ENCODE data around the gene MYOM3.
"Not testable (repeated sequence)": the region's sequence is repeated elsewhere in the genome, so short reads cannot be mapped to it uniquely, and the experiment has no call there.

MYOM3 gene

GRCh38 chr1:24012878-24013277 is 99.1 kb downstream of the MYOM3 start:
- H3K4me3 Mint-ChIP-seq; H3K4me1 Mint-ChIP-seq (ENCODE audit: low read depth); H3K27ac Mint-ChIP-seq: not testable (repeated sequence)

GRCh38 chr1:24010650-24011049 is 101.3 kb downstream of the MYOM3 start:
- H3K4me1 Mint-ChIP-seq (ENCODE audit: low read depth) = no peaks in the 10 kb centered on the region
- H3K36me3 Mint-ChIP-seq (ENCODE audit: low read depth) = no peaks in the 10 kb centered on the region
- no peak overlapping the region for H3K4me3 Mint-ChIP-seq
- no peak overlapping the region for H3K27ac Mint-ChIP-seq
- H3K27me3 Mint-ChIP-seq = peaks cover 11% of the 10 kb centered on the region
- no peaks in the 10 kb centered on the region for H3K9me3 Mint-ChIP-seq

More at GRCh38 chr1:24012878-24013277, 99.1 kb downstream of the MYOM3 start:
- not testable (repeated sequence) for H3K27me3 Mint-ChIP-seq; H3K36me3 Mint-ChIP-seq (ENCODE audit: low read depth); H3K9me3 Mint-ChIP-seq

GRCh38 chr1:24009406-24009805 is 102.5 kb downstream of the MYOM3 start:
- Mint-ChIP-seq H3K4me3 (no peak overlapping the region), H3K36me3 (ENCODE audit: low read depth) (no peaks in the 10 kb centered on the region), H3K27ac (no peak overlapping the region), H3K9me3 (no peaks in the 10 kb centered on the region), H3K27me3 (peaks cover 18% of the 10 kb centered on the region), H3K4me1 (ENCODE audit: low read depth) (no peaks in the 10 kb centered on the region)

DNA sequence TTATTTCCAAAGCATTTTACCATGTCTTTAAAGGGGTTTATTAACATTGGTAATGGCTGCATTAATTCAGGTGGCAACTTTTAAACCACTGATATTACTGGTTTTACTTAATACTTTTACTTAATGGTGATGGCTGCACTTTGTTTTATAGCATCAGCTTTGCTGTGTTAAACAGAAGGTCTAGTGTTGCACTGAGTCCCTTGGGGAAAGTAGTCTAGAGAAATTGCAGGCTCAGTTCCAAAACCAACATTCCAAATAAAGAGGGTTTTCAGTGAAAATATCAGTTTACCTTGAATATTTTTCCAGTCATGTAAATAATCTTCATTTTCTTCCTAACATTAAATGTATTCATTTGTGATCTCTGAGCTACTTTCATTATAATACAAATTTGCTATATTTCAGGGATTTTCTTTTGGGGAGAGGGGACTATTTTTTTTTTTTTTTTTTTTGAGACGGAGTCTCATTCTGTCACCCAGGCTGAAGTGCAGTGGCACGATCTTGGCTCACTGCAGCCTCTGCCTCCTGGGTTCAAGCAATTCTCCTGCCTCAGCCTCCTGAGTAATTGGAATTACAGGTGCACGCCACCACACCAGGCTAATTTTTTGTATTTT is 103.3 kb downstream of the MYOM3 start:
- not testable (repeated sequence) for H3K4me3 Mint-ChIP-seq; H3K9me3 Mint-ChIP-seq; H3K27ac Mint-ChIP-seq; H3K4me1 Mint-ChIP-seq (ENCODE audit: low read depth); H3K36me3 Mint-ChIP-seq (ENCODE audit: low read depth)
- peaks cover 22% of the 10 kb centered on the region for H3K27me3 Mint-ChIP-seq

DNA sequence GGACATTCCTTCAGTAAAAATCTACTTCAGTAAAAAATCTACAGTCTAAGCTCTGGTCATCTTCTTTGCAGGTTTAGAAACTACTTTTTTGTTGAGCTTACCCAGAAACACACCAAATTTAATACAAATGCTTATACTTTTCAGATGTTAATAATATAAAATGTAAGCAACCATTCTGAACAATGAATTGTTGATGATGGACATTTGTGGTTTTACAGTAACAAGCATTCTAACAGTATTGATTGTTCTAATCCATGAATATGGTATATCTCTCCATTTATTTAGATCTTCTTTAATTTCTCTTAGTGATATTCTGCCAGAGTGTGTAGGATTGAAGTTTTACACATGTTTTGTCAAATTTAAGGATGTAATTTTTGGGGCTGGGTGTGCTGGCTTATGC is 104.9 kb downstream of the MYOM3 start:
- Mint-ChIP-seq H3K27me3 (peaks cover 23% of the 10 kb centered on the region), H3K4me1 (ENCODE audit: low read depth) (no peaks in the 10 kb centered on the region), H3K9me3 (no peaks in the 10 kb centered on the region), H3K4me3 (no peak overlapping the region), H3K36me3 (ENCODE audit: low read depth) (no peaks in the 10 kb centered on the region), H3K27ac (no peak overlapping the region)

All from stimulated activated naive CD8-positive, alpha-beta T cell treated with anti-CD3 and anti-CD28 coated beads, Interleukin-15, Interleukin-2, amounts not matched to agents 100 ng/mL and 50 ng/mL, for 24 hours (primary cell).